Trophoblast cell (in vitro differentiated cells and primary cell): Measurements from ENCODE around the gene PKD2L1. TPM values are rescaled to one million over a fixed set of nuclear protein-coding genes. Genes with fewer than 3 reads are reported as not detected.
"Not testable (repeated sequence)": the region's sequence is repeated elsewhere in the genome, so short reads cannot be mapped to it uniquely, and the experiment has no call there.

Source experiments
- DNase-seq, 2 donors: peaks; one replicate each; pipeline ENCODE4 v3.0.0-alpha.2; 2016
- H2AFZ ChIP-seq: 2 replicates; pipeline ENCODE4 v1.6.1; 2013; ENCODE audit warnings: low read length, moderate library complexity, mild to moderate bottlenecking; ENCODE audit not compliant: insufficient read depth, poor library complexity
- H2AK5ac ChIP-seq: 2 replicates; pipeline ENCODE4 v1.6.1; 2013; ENCODE audit warnings: mild to moderate bottlenecking, low read length
- H2BK120ac ChIP-seq: 2 replicates; pipeline ENCODE4 v1.6.1; 2013; ENCODE audit warnings: low read length, mild to moderate bottlenecking, moderate library complexity; ENCODE audit not compliant: insufficient read depth, poor library complexity
- H2BK12ac ChIP-seq: 2 replicates; pipeline ENCODE4 v1.6.1; 2013; ENCODE audit warnings: mild to moderate bottlenecking, low read length, moderate library complexity
- H2BK5ac ChIP-seq: 2 replicates; pipeline ENCODE4 v1.6.1; 2013; ENCODE audit warnings: low read length, low read depth, moderate library complexity, mild to moderate bottlenecking; ENCODE audit not compliant: poor library complexity
- H3K14ac ChIP-seq: 2 replicates; pipeline ENCODE4 v1.6.1; 2013; ENCODE audit warnings: mild to moderate bottlenecking, low read length
- H3K18ac ChIP-seq: 2 replicates; pipeline ENCODE4 v1.6.1; 2013; ENCODE audit warnings: mild to moderate bottlenecking, low read length
- H3K23ac ChIP-seq: 2 replicates; pipeline ENCODE4 v1.6.1; 2013; ENCODE audit warnings: low read length
- H3K27ac ChIP-seq: 2 replicates; pipeline ENCODE4 v1.5.1; 2013; ENCODE audit warnings: low read depth, mild to moderate bottlenecking, inconsistent platforms, low read length, moderate library complexity
- H3K27me3 ChIP-seq: 2 replicates; pipeline ENCODE4 v1.6.1; 2013; ENCODE audit warnings: inconsistent platforms, mild to moderate bottlenecking, low read length, moderate library complexity; ENCODE audit not compliant: insufficient read depth
- H3K36me3 ChIP-seq, 2 experiments: 1 replicate in 1 of 2; 2 replicates in 1 of 2; pipeline ENCODE4 v1.6.1; 2013; ENCODE audit warnings: low read length in 2 of 2, mild to moderate bottlenecking in 2 of 2, moderate library complexity in 1 of 2; ENCODE audit not compliant: insufficient read depth in 2 of 2, control insufficient read depth in 1 of 2
- H3K4ac ChIP-seq: 2 replicates; pipeline ENCODE4 v1.6.1; 2013; ENCODE audit warnings: low read depth, mild to moderate bottlenecking, low read length, moderate library complexity
- H3K4me1 ChIP-seq, 2 experiments: 1 replicate in 1 of 2; 2 replicates in 1 of 2; pipeline ENCODE4 v1.6.1; 2013; ENCODE audit warnings: low read length in 2 of 2, mild to moderate bottlenecking in 2 of 2, moderate library complexity in 1 of 2; ENCODE audit not compliant: insufficient read depth in 2 of 2, control insufficient read depth in 1 of 2
- H3K4me2 ChIP-seq: 2 replicates; pipeline ENCODE4 v1.6.1; 2013; ENCODE audit warnings: inconsistent platforms, mild to moderate bottlenecking, low read length, moderate library complexity
- H3K4me3 ChIP-seq: 2 replicates; pipeline ENCODE4 v1.5.1; 2013; ENCODE audit warnings: mild to moderate bottlenecking, low read depth, low read length, inconsistent platforms
- H3K79me1 ChIP-seq: one replicate; pipeline ENCODE4 v1.6.1; 2013; ENCODE audit warnings: low read length
- H3K79me2 ChIP-seq: 2 replicates; pipeline ENCODE4 v1.6.1; 2013; ENCODE audit warnings: low read length, mild to moderate bottlenecking; ENCODE audit not compliant: control insufficient read depth, insufficient read depth, poor library complexity
- H3K9ac ChIP-seq: 2 replicates; pipeline ENCODE4 v1.6.1; 2013; ENCODE audit warnings: mild to moderate bottlenecking, low read length
- H3K9me3 ChIP-seq: 2 replicates; pipeline ENCODE4 v1.6.1; 2013; ENCODE audit warnings: low read depth, mild to moderate bottlenecking, control low read depth, inconsistent platforms, low read length; ENCODE audit not compliant: insufficient read depth
- H4K12ac ChIP-seq: 2 replicates; pipeline ENCODE4 v1.6.1; 2013; ENCODE audit warnings: low read depth, mild to moderate bottlenecking, low read length, moderate library complexity
- H4K8ac ChIP-seq: 2 replicates; pipeline ENCODE4 v1.6.1; 2013; ENCODE audit warnings: low read depth, mild to moderate bottlenecking, low read length, moderate library complexity
- H4K91ac ChIP-seq: one replicate; pipeline ENCODE4 v1.6.1; 2013; ENCODE audit warnings: low read depth, mild to moderate bottlenecking, low read length, moderate library complexity
- WGBS: extraction: QIAGEN DNeasy Blood & Tissue Kit; methylation state at CpG from one replicate; pipeline ENCODE4 v1.1.7; 2013; ENCODE audit warnings: missing lambda C conversion rate; ENCODE audit not compliant: insufficient read length, insufficient coverage; ENCODE audit errors: extremely low coverage; 5-methylcytosine and 5-hydroxymethylcytosine counted together
- polyA plus RNA-seq: library from polyadenylated mRNA; stranded (reverse); fragments of 200-250 nt; gene quantifications from 2 replicates; pipeline ENCODE4 v1.2.3, GENCODE V29; 2013

Gene PKD2L1
- polyA plus RNA-seq: not detected in 2 replicates

- H4K8ac ChIP-seq: no peak within 1 kb of the TSS
- no CpG with 5 or more reads among the region's 5 CpGs for WGBS
- no peaks in the 10 kb centered on the region for H3K79me1 ChIP-seq
- no peaks in the 10 kb centered on the region for H3K36me3 ChIP-seq
- no peak within 1 kb of the TSS for H4K91ac ChIP-seq
- H4K12ac ChIP-seq: no peak within 1 kb of the TSS
- H2AK5ac ChIP-seq: no peak within 1 kb of the TSS
- H3K4me3 ChIP-seq: no peak within 1 kb of the TSS
- no peak within 1 kb of the TSS for H3K14ac ChIP-seq
- no peak within 1 kb of the TSS for H3K9ac ChIP-seq
- H3K79me2 ChIP-seq: no peaks in the 10 kb centered on the region
- no peak within 1 kb of the TSS for H3K23ac ChIP-seq
- H3K27ac ChIP-seq: no peak within 1 kb of the TSS
- no peak within 1 kb of the TSS for H3K4ac ChIP-seq
- H3K27me3 ChIP-seq: no peaks in the 10 kb centered on the region
- no peak within 1 kb of the TSS for H3K4me2 ChIP-seq
- no peak for DNase-seq
- H2BK5ac ChIP-seq: no peak within 1 kb of the TSS
- peaks cover 1% of the 10 kb centered on the region for H3K9me3 ChIP-seq
- no peak within 1 kb of the TSS for H3K18ac ChIP-seq
- H2BK12ac ChIP-seq: no peak within 1 kb of the TSS
- no peak within 1 kb of the TSS for H2BK120ac ChIP-seq
- no peaks in the 10 kb centered on the region for H3K4me1 ChIP-seq
- H2AFZ ChIP-seq: no peak within 1 kb of the TSS
Measured at GRCh38 chr10:100330079-100330478, at the start of gene PKD2L1. Gene PKD2L1, minus strand, starts transcription at chr10:100330228. Its CDS starts 125 bp downstream, at chr10:100330103.

GRCh38 chr10:100377830-100378229 lies 47.8 kb upstream of the PKD2L1 start:
- Histone ChIP-seq H3K23ac (no peak overlapping the region), H4K8ac (no peak overlapping the region), H3K36me3 (peaks cover 10 to 12% of the 10 kb centered on the region in 2 experiments), H3K4ac (no peak overlapping the region), H3K27ac (no peak overlapping the region), H2AK5ac (no peak overlapping the region), H2BK12ac (peak overlapping the region; percentile 45), H3K14ac (peak overlapping the region; percentile 32), H4K91ac (no peak overlapping the region), H3K79me1 (peaks cover 24% of the 10 kb centered on the region), H3K9ac (no peak overlapping the region), H3K79me2 (peaks cover 10% of the 10 kb centered on the region), H3K18ac (no peak overlapping the region), H3K27me3 (no peaks in the 10 kb centered on the region), H3K4me1 (peaks cover 0 to 14% of the 10 kb centered on the region in 2 experiments), H3K4me2 (no peak overlapping the region), H2BK5ac (peak overlapping the region; percentile 13), H2BK120ac (no peak overlapping the region), H3K9me3 (no peaks in the 10 kb centered on the region), H3K4me3 (no peak overlapping the region), H4K12ac (no peak overlapping the region), H2AFZ (no peak overlapping the region)
- no CpG with 5 or more reads among the region's 5 CpGs for WGBS
- DNase-seq: no peak

GRCh38 chr10:100376656-100377055 lies 46.6 kb upstream of the PKD2L1 start:
- H2BK120ac ChIP-seq, H3K18ac ChIP-seq, H3K9ac ChIP-seq, H2AK5ac ChIP-seq, H4K8ac ChIP-seq, H3K23ac ChIP-seq, DNase-seq, H2AFZ ChIP-seq, H3K27me3 ChIP-seq, H3K36me3 ChIP-seq, H4K91ac ChIP-seq, H3K4me2 ChIP-seq, H3K9me3 ChIP-seq, H3K14ac ChIP-seq, H4K12ac ChIP-seq, H3K4me3 ChIP-seq: not testable (repeated sequence)
- peaks cover 10% of the 10 kb centered on the region for H3K79me2 ChIP-seq
- peak overlapping the region; percentile 76 for H3K4ac ChIP-seq
- peak overlapping the region; percentile 27 for H2BK5ac ChIP-seq
- peak overlapping the region; percentile 43 for H3K27ac ChIP-seq
- peak overlapping the region; percentile 54 for H2BK12ac ChIP-seq
- H3K79me1 ChIP-seq: peaks cover 29% of the 10 kb centered on the region
- peaks cover 3 to 20% of the 10 kb centered on the region in 2 experiments for H3K4me1 ChIP-seq
- WGBS: no CpG with 5 or more reads among the region's 6 CpGs

GRCh38 chr10:100374677-100375353 lies 44.8 kb upstream of the PKD2L1 start:
- H3K4me1 ChIP-seq: peaks cover 8 to 31% of the 10 kb centered on the region in 2 experiments
- H3K27me3 ChIP-seq, H3K4me3 ChIP-seq, DNase-seq, H3K9ac ChIP-seq, H3K23ac ChIP-seq, H2AFZ ChIP-seq, H3K36me3 ChIP-seq, H3K9me3 ChIP-seq: not testable (repeated sequence)
- H4K12ac ChIP-seq: peak overlapping the region; percentile 22
- peak overlapping the region; percentile 88 for H2BK12ac ChIP-seq
- peaks cover 41% of the 10 kb centered on the region for H3K79me1 ChIP-seq
- no CpG with 5 or more reads among the region's 7 CpGs for WGBS
- H3K18ac ChIP-seq: peak overlapping the region; percentile 64
- H3K79me2 ChIP-seq: peaks cover 12% of the 10 kb centered on the region
- peak overlapping the region; percentile 70 for H3K4ac ChIP-seq
- H4K8ac ChIP-seq: peak overlapping the region; percentile 85
- H2BK5ac ChIP-seq: peak overlapping the region; percentile 93
- H3K4me2 ChIP-seq: peak overlapping the region; percentile 84
- peak overlapping the region; percentile 84 for H4K91ac ChIP-seq
- peak overlapping the region; percentile 98 for H2BK120ac ChIP-seq
- peak overlapping the region; percentile 88 for H2AK5ac ChIP-seq
- peak overlapping the region; percentile 80 for H3K14ac ChIP-seq
- peak overlapping the region; percentile 99 for H3K27ac ChIP-seq
